Activated naive CD4-positive, alpha-beta T cell treated with Interleukin-2 at 50 U/mL for 16 hours (primary cell): ENCODE measurements around the gene GSS.
"Not testable (repeated sequence)": the region's sequence is repeated elsewhere in the genome, so short reads cannot be mapped to it uniquely, and the experiment has no call there.

Experiments
- DNase-seq: peaks from one replicate; pipeline ENCODE4 v3.0.0-alpha.2; 2020

Gene GSS

DNA sequence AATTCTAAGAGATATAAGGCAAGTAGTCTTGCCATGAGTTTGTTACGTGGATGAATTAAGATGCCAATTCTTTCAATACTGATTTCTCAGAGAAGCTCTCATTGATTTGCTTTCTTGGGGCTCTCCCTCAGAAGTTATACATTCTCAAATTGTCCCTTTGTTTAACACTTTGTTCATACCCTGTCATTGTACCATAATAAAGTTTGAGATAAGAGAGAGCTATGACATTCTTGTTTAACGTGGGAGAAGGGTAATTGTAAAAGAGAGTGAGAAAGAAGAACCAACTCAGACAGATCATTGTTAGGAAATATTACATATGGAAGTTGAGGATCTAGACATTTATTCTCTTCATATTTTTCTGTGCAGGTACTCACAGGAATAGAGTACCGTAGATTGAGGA lies 60.1 kb downstream of the GSS start:
- no peak for DNase-seq

GRCh38 chr20:34894723-34895122 lies 60.9 kb downstream of the GSS start:
- no peak for DNase-seq

DNA sequence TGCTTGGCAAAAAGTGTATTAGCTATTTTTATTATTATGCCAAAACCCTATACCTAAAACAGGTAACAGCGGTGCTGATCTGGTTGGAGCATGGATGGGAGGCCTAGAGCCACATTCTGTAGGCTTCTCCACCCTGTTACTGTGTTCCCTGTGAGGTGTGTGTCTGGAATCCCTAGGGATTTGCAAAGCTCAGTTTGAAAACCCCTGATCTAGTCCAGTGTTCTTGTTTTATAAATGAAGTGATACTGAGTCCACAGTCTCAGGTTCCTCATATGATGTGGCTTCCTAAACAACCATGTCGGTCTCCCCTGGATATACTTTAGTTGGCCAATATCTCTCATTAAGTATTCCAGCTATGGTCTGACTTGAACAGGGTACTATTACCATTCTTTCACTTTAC lies 62.9 kb downstream of the GSS start:
- no peak for DNase-seq

DNA sequence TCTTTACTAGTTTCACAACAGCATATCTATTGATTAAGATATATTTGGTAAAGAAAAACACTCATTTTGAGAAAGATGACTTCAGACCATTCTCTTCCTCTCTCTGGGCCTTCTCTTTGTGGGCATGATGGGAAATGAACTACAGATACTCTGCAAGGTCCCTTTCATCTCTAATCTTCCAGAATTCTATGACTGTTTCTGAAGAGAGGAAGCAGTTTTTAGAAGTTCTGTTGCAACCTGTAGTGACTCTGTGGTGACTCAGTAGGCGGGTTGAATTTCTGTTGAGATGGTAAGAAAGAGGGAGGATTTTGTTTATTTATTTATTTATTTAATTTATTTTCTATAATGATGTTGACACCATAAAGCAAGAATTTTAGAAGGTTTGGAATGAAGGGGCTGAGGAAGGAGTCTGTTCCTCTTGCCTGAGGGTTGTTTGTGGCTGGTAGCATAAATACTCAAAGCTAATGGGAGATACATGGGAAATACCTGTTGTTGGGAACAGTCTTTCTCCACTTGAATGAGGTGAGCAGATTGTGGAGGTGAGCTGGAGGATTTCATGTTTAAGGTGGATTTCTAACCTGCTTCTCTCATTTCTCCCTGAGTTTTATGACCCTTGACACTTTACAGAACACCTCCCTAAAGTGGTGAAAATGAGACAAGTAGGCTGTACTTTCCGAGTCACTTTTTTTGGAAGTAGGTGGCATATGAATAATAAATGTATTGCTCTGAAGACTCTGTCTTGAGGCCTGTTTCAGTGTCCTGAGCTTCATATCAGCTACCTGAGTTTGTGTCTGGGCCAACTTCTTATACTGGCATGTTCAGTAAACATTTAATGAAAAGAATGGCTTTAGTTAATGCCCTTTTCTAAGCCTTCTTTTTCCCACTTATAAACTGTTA lies 64.2 kb downstream of the GSS start:
- DNase-seq: no peak

DNA sequence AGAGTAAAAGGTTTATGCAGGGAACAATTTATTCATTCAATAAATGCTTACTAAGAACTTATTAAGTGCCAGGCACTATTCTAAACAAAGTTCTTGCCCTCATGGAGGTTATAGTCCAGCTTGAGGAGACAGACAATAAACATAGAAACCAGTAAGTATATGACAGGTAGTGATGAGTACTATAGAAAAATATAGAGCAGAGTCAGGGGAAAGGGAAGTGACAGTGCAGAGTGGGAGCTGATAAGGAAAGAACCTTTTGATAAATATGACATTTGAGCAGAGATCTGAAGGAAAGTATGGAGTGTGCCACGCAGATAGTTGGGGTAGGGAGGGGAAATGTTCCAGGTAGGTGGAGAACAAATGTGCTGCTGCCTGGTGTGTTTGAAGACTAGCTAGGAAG lies 67.1 kb downstream of the GSS start:
- no peak for DNase-seq

DNA sequence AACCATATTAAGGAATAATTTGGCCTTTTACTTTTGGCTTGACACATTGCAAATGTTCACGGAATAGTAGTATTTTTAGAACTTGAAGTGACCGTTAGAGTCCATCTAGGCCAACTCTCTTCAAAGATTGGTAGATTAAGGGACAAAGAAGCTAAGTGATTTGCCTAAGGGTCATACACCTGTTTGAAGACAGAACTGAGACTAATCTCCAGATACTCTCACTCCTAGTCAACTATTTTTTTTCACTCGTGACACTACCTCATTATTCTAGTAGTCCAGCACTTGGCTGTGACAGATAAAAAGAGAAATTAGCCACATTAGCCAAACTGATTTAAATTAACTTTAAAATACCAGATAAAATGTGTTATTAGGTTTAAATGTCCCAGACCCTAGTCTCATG lies 68.6 kb downstream of the GSS start:
- no peak for DNase-seq

- no peak for DNase-seq
Measured at GRCh38 chr20:34886122-34886521, 69.5 kb downstream of the GSS start.

GRCh38 chr20:34884260-34884659 lies 71.3 kb downstream of the GSS start:
- no peak for DNase-seq

DNA sequence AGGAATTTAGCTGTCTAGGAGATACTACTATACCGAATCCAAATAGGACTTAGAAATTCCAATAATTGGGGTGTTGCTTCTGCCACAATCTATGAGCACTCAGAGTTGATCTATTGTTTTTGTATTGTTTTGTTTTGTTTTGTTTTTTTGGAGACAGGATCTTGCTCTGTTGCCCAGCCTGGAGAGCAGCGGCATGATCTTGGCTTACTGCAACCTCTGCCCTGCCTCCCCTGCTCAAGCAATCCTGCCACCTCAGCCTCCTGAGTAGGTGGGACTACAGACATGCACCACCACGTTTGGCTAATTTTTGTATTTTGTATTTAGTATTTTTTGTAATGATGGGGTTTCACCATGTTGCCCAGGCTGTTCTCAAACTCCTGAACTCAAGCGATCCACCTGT lies 71.8 kb downstream of the GSS start:
- DNase-seq: no peak

GRCh38 chr20:34883087-34883688 lies 72.4 kb downstream of the GSS start:
- no peak for DNase-seq

DNA sequence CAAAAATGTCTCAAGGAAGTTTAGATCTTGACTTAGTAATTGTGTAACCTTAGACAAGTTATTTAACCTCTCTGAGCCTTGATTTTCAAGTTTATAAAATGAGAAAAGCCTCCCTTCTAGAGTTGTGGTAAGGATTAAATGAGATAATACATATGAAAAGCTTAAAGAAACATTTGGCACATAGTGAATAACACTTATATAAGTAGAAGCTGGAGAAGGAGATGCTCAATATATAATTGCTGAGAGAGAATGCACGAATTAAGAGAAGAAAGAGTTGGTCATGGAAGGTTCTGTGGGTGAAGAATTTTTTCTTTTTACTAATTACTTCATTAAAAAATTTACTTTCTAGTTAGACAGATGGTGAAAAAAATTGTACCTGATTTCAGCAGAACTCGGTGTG lies 73.9 kb downstream of the GSS start:
- no peak for DNase-seq

DNA sequence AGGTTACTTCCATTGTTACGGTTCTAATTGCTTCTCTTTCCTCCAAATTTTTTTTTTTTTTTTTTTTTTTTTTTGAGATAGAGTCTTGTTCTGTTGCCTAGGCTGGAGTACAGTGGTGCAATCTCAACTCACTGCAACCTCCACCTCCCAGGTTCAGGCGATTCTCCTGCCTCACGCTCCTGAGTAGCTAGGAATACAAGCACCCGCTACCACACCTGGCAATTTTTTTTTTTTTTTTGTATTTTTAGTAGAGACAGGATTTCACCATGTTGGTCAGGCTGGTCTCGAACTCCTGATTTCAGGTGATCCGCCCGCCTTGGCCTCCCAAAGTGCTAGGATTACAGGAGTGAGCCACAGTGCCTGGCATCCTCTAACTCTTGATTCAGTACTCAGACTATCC lies 74.6 kb downstream of the GSS start:
- DNase-seq: not testable (repeated sequence)

DNA sequence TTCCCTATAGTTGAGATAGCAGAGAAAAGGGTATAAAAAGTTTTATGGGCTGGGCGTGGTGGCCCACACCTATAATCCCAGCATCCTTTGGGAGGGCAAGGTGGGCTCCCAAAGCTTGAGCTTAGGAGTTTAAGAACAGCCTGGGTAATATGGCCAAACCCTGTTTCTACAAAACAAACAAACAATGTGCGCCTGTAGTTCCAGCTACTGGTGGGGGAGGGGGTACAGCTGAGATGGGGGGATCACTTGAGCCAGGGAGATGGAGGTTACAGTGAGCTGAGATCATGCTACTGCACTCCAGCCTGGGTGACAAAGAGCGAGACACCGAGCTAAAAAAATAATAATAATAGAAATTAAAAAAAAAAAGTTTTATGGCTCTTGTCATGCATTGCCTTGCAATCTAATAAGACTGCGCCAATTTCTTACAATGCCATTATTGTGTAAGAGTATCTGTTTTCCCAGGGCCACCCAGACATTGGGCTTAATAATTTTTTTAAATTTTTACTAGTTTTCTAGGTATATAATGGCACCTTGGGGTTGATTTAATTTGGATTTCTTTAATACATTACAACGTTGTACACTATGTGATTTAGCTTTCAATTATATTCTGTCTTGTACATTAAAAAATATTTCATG lies 75.3 kb downstream of the GSS start:
- DNase-seq: no peak
